Tibial nerve (tissue), 4 donors: Measurements from ENCODE around the gene ALK.

ENCODE experiments used
- CTCF ChIP-seq, 5 experiments: fragments of 200-600 bp in 3 of 5; fragments of 450-650 bp in 2 of 5; sonication (generic) in 3 of 5; IDR thresholded peaks; one replicate each; pipeline ENCODE4 v1.5.1; 2016 to 2019; ENCODE audit warnings: antibody characterized with exemption in 5 of 5, mild to moderate bottlenecking in 3 of 5, moderate library complexity in 2 of 5
- EP300 ChIP-seq, 2 donors: sonication (generic); formaldehyde crosslinking; IDR thresholded peaks; one replicate each; pipeline ENCODE4 v1.6.1; 2017; ENCODE audit warnings: antibody characterized with exemption in 2 of 2, mild to moderate bottlenecking in 1 of 2
- POLR2A ChIP-seq, 2 donors: fragments of 450-650 bp; IDR thresholded peaks; one replicate each; pipeline ENCODE4 v1.6.1; 2017; ENCODE audit warnings: antibody characterized with exemption in 2 of 2, mild to moderate bottlenecking in 2 of 2, moderate library complexity in 2 of 2

GRCh38 chr2:29448096-29448688 is 473.2 kb downstream of the ALK start:
- TF ChIP-seq EP300 (IDR thresholded peaks at IDR 0.05): no peak
- no peak for TF ChIP-seq CTCF (IDR thresholded peaks at IDR 0.05)
- no peak for TF ChIP-seq POLR2A (IDR thresholded peaks at IDR 0.05)
